Rectal smooth muscle tissue (tissue), 1 donor: ENCODE results near the gene STRA8.

ENCODE experiments used
- H3K27ac ChIP-seq: one replicate; pipeline ENCODE4 v1.7.0; 2013; ENCODE audit warnings: low read depth, low read length, inconsistent platforms
- H3K27me3 ChIP-seq: one replicate; pipeline ENCODE4 v1.7.0; 2013; ENCODE audit warnings: low read length; ENCODE audit not compliant: control insufficient read depth, insufficient read depth
- H3K36me3 ChIP-seq: one replicate; pipeline ENCODE4 v1.7.0; 2013; ENCODE audit warnings: low read length; ENCODE audit not compliant: control insufficient read depth, insufficient read depth
- H3K4me1 ChIP-seq: one replicate; pipeline ENCODE4 v1.7.0; 2013; ENCODE audit warnings: low read length; ENCODE audit not compliant: control insufficient read depth, insufficient read depth
- H3K4me3 ChIP-seq: one replicate; pipeline ENCODE4 v1.7.0; 2013; ENCODE audit warnings: low read length
- H3K9ac ChIP-seq: one replicate; pipeline ENCODE4 v1.7.0; 2013; ENCODE audit warnings: low read length

STRA8 gene

DNA sequence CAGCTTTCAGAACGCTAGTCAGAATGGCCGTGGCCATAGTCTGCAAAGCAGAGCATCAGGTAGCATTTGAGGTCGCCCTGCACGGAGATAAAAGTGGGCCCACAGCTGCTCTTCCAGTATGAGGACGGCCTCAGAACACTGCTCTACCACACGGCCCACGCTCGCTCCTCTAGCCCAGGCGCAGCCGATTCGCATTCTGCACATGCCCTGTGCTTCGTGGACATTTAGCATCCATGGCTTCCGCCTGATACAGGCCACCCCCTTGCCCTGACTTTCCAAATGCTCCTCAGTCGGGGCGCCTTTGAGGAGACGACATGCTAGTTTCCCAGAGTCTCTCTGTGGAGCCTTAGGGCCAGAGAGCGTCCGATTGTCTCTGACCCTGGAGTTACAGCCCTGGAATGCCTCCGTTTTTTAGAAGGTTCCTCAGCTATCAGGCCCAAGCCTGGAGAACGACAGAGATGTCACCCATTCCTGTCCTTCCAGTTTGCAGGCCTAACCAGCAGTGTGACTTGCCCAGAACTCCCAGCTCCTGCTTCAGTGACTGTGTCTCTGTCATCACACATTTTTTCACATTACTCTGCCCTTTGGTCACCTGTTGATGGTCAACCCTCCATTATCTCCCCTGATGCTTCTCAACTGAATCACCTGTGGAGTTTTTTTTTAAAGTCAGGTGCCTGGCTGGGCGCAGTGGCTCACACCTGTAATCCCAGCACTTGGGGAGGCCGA, 14.3 kb downstream of the STRA8 start:
- H3K27me3 ChIP-seq: no peaks in the 10 kb centered on the region
- H3K4me1 ChIP-seq: no peaks in the 10 kb centered on the region
- H3K4me3 ChIP-seq: no peak overlapping the region
- H3K36me3 ChIP-seq: no peaks in the 10 kb centered on the region
- H3K27ac ChIP-seq: no peak overlapping the region
- H3K9ac ChIP-seq: no peak overlapping the region

DNA sequence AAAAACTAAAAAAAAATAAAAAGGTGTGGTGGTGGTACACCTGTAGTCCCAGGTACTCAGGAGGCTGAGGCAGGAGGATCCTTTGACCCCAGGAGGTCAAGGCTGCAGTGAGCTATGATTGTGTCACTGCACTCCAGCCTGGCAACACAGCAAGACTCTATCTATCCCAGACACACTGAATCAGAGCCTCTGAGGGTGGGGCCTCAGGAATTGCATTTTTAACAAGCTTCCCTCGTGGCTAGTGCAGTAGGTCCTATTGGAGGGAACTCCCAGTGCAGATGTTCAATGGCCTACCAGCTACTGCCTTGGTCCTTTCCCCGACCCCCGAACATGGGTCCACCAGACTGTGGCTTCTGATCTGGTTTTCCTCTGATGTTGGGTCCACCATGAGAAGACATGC, 14.9 kb downstream of the STRA8 start:
- Histone ChIP-seq H3K4me3 (no peak overlapping the region), H3K27ac (no peak overlapping the region), H3K27me3 (no peaks in the 10 kb centered on the region), H3K36me3 (no peaks in the 10 kb centered on the region), H3K9ac (no peak overlapping the region), H3K4me1 (peaks cover under 1% of the 10 kb centered on the region)

- Histone ChIP-seq H3K27ac (no peak overlapping the region), H3K4me1 (peaks cover 15% of the 10 kb centered on the region), H3K9ac (no peak overlapping the region), H3K27me3 (no peaks in the 10 kb centered on the region), H3K36me3 (no peaks in the 10 kb centered on the region), H3K4me3 (no peak overlapping the region)
Measured at GRCh38 chr7:135251496-135252391, 18.1 kb downstream of the STRA8 start.

GRCh38 chr7:135253851-135254771, 20.5 kb downstream of the STRA8 start:
- H3K9ac ChIP-seq: no peak overlapping the region
- no peak overlapping the region for H3K4me3 ChIP-seq
- H3K27ac ChIP-seq: peak overlapping the region; percentile 81
- no peaks in the 10 kb centered on the region for H3K36me3 ChIP-seq
- H3K4me1 ChIP-seq: peaks cover 15% of the 10 kb centered on the region
- no peaks in the 10 kb centered on the region for H3K27me3 ChIP-seq

DNA sequence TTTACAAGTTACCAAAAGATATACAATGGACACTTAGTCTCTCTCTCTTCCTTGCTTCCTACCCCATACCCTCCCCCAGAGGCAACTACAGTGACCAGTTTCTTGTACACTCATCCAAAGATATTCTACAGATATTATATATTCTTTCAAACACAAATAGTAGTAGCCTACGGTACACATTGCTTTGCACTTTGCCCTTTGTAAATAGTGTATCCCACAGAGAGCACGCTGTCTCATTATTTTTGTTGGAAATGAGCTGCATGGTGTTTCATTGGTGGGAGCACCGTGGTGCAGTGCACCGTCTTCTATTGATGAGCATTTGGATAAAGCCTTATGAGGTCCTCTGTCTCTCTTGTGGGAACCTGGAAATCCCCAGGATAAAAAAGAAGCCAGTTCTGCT, 24.2 kb downstream of the STRA8 start:
- Histone ChIP-seq H3K27ac (no peak overlapping the region), H3K4me1 (peaks cover 21% of the 10 kb centered on the region), H3K27me3 (no peaks in the 10 kb centered on the region), H3K9ac (no peak overlapping the region), H3K4me3 (no peak overlapping the region), H3K36me3 (no peaks in the 10 kb centered on the region)

- Histone ChIP-seq H3K4me3 (no peak overlapping the region), H3K9ac (no peak overlapping the region), H3K4me1 (peaks cover 20% of the 10 kb centered on the region), H3K27me3 (no peaks in the 10 kb centered on the region), H3K27ac (no peak overlapping the region), H3K36me3 (no peaks in the 10 kb centered on the region)
Measured at GRCh38 chr7:135258585-135258984, 24.9 kb downstream of the STRA8 start.

- H3K27me3 ChIP-seq: no peaks in the 10 kb centered on the region
Measured at GRCh38 chr7:135259702-135260101, 26.1 kb downstream of the STRA8 start.

GRCh38 chr7:135260470-135260869, 26.8 kb downstream of the STRA8 start:
- no peak overlapping the region for H3K9ac ChIP-seq
- H3K4me1 ChIP-seq: peaks cover 6% of the 10 kb centered on the region
- H3K4me3 ChIP-seq: no peak overlapping the region
- no peak overlapping the region for H3K27ac ChIP-seq
- no peaks in the 10 kb centered on the region for H3K36me3 ChIP-seq
- no peaks in the 10 kb centered on the region for H3K27me3 ChIP-seq

More at GRCh38 chr7:135259702-135260101, 26.1 kb downstream of the STRA8 start:
- Histone ChIP-seq H3K4me3 (no peak overlapping the region), H3K9ac (no peak overlapping the region), H3K27ac (no peak overlapping the region), H3K36me3 (no peaks in the 10 kb centered on the region), H3K4me1 (peaks cover 11% of the 10 kb centered on the region)

- H3K4me1 ChIP-seq: peaks cover 6% of the 10 kb centered on the region
- H3K4me3 ChIP-seq: no peak overlapping the region
- peak overlapping the region; percentile 56 for H3K27ac ChIP-seq
- H3K36me3 ChIP-seq: no peaks in the 10 kb centered on the region
- no peak overlapping the region for H3K9ac ChIP-seq
- no peaks in the 10 kb centered on the region for H3K27me3 ChIP-seq
Measured at GRCh38 chr7:135260930-135261721, 27.5 kb downstream of the STRA8 start.

- Histone ChIP-seq H3K4me1 (peaks cover 6% of the 10 kb centered on the region), H3K9ac (no peak overlapping the region), H3K36me3 (no peaks in the 10 kb centered on the region), H3K27me3 (no peaks in the 10 kb centered on the region), H3K27ac (no peak overlapping the region), H3K4me3 (no peak overlapping the region)
Measured at GRCh38 chr7:135262623-135263320, 29.1 kb downstream of the STRA8 start.

DNA sequence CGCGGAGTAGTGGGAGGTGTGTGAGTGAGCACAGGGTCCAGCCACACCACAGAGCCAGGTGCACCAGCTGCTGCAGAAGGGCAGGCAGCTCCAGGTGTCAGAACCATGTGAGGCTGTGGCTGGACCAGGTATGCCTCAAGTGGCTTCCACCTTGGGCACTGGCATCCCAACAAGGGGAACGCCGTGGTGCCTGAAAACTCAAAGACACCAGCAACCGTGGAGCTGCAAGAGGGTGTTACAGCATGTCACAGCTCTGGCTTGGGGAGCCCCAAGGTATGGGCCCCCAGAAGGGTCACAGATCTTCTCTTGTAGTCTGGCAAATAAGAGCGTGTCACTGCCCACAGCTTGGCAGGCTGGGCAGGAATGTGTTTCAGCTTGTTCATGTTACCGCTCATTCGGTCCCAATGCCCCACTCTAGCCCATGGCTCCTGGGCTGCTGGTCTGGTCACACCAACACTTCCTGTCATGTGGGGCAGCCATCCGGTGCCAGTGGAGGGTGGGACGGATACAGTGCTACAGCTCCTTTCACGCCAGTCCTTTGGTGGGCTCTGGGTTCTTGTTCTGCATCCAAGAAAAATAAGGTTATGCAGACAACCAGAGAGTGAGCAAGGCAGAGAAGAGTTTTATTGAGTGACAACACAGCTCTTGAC, 29.8 kb downstream of the STRA8 start:
- no peaks in the 10 kb centered on the region for H3K27me3 ChIP-seq
- no peaks in the 10 kb centered on the region for H3K36me3 ChIP-seq
- H3K9ac ChIP-seq: no peak overlapping the region
- H3K27ac ChIP-seq: no peak overlapping the region
- no peak overlapping the region for H3K4me3 ChIP-seq
- H3K4me1 ChIP-seq: peaks cover 6% of the 10 kb centered on the region
